OCI-LY7 (cell line): ENCODE data around the gene ERCC1. TPM values are rescaled to one million over a fixed set of nuclear protein-coding genes. Genes with fewer than 3 reads are reported as not detected.

Source experiments
- BruUV-seq: library from RNA; stranded (reverse); fragments of 400-500 nt; replicated peaks from 2 replicates; lab custom pipeline; 2021; lab: Mats Ljungman, UMichigan
- CTCF ChIA-PET: fragments of 300-600 bp; sonication (Branson Sonifier 250); formaldehyde crosslinking; loops from one replicate; lab custom pipeline; 2022; ENCODE audit warnings: antibody characterized with exemption; ENCODE audit not compliant: unreplicated experiment; lab: Charles Lee
- POLR2A ChIA-PET: fragments of 300-600 bp; sonication (Branson Sonifier 250); formaldehyde crosslinking; loops from one replicate; lab custom pipeline; 2022; ENCODE audit warnings: antibody characterized with exemption; lab: Charles Lee
- DNase-seq: peaks from one replicate; pipeline ENCODE4 v3.0.0-alpha.2; 2015; ENCODE audit warnings: low spot score
- H2AFZ ChIP-seq: fragments of 200-600 bp; sonication (generic), shearing (Covaris generic); 2 replicates; pipeline ENCODE4 v1.6.1; 2014; ENCODE audit warnings: mild to moderate bottlenecking, antibody characterized with exemption, low read length, moderate library complexity
- H3K27ac ChIP-seq: fragments of 200-600 bp; sonication (generic); 2 replicates; pipeline ENCODE4 v1.5.1; 2014; ENCODE audit warnings: mixed run types, low read depth, mild to moderate bottlenecking, moderate library complexity, low read length, inconsistent platforms; ENCODE audit not compliant: poor library complexity, severe bottlenecking
- H3K36me3 ChIP-seq: fragments of 200-600 bp; sonication (generic); 2 replicates; pipeline ENCODE4 v1.6.1; 2014; ENCODE audit warnings: mild to moderate bottlenecking, antibody characterized with exemption, low read length, moderate library complexity, mixed read lengths; ENCODE audit not compliant: insufficient read depth
- H3K4me1 ChIP-seq: fragments of 200-600 bp; sonication (generic); 2 replicates; pipeline ENCODE4 v1.5.1; 2014; ENCODE audit warnings: mild to moderate bottlenecking, low read length; ENCODE audit not compliant: insufficient read depth, poor library complexity, severe bottlenecking
- H3K4me2 ChIP-seq: fragments of 200-600 bp; sonication (generic); 2 replicates; pipeline ENCODE4 v1.6.1; 2014; ENCODE audit warnings: mild to moderate bottlenecking, low read length
- H3K4me3 ChIP-seq: fragments of 200-600 bp; sonication (generic); 2 replicates; pipeline ENCODE4 v1.5.1; 2014; ENCODE audit warnings: mild to moderate bottlenecking, low read depth, low read length; ENCODE audit not compliant: poor library complexity, severe bottlenecking
- H3K79me2 ChIP-seq: fragments of 200-600 bp; sonication (generic); 2 replicates; pipeline ENCODE4 v1.6.1; 2016; ENCODE audit warnings: low read depth, mild to moderate bottlenecking, low read length, moderate library complexity, mixed read lengths; ENCODE audit not compliant: insufficient read depth
- H3K9me2 ChIP-seq: fragments of 200-600 bp; sonication (generic); 2 replicates; pipeline ENCODE4 v1.6.1; 2016; ENCODE audit warnings: mild to moderate bottlenecking, low read length, mixed read lengths; ENCODE audit not compliant: insufficient read depth
- H3K9me3 ChIP-seq: fragments of 200-600 bp; sonication (generic); 2 replicates; pipeline ENCODE4 v1.6.1; 2014; ENCODE audit warnings: mild to moderate bottlenecking, mixed run types, low read length, mixed read lengths
- H4K20me1 ChIP-seq: fragments of 200-600 bp; sonication (generic); 2 replicates; pipeline ENCODE4 v1.6.1; 2014; ENCODE audit warnings: mild to moderate bottlenecking, antibody characterized with exemption, low read length, moderate library complexity, mixed read lengths; ENCODE audit not compliant: insufficient read depth
- EZH2phosphoT487 ChIP-seq: fragments of 200-600 bp; sonication (generic); IDR thresholded peaks from 2 replicates; pipeline ENCODE4 v1.6.1; 2018; ENCODE audit warnings: low read depth, borderline replicate concordance, mild to moderate bottlenecking, mixed run types, antibody characterized with exemption, low read length, moderate library complexity, mixed read lengths
- intact Hi-C: fragments of 100-400 bp; cut with micrococcal nuclease; formaldehyde crosslinking; loops from one replicate; pipeline ENCODE4 v1.10.0; 2022; ENCODE audit not compliant: unreplicated experiment
- total RNA-seq, 2 experiments: library from RNA; depleted of rRNA in 1 of 2; stranded (reverse); fragments of >200 nt in 1 of 2; shearing (Covaris generic) in 1 of 2; gene quantifications; 2 replicates each; pipeline ENCODE4 v1.2.3, GENCODE V29; 2014 to 2022
- TF ChIP-seq, protein P1 (sequence below): fragments of 200-600 bp; sonication (generic); conservative IDR thresholded peaks from 2 replicates; pipeline ENCODE4 v1.5.1; 2014; ENCODE audit warnings: mild to moderate bottlenecking, antibody characterized with exemption, low read length, moderate library complexity, mixed read lengths

ERCC1 gene
- total RNA-seq, 2 experiments from 2014 or later, result 46.2 to 125 TPM

DNA sequence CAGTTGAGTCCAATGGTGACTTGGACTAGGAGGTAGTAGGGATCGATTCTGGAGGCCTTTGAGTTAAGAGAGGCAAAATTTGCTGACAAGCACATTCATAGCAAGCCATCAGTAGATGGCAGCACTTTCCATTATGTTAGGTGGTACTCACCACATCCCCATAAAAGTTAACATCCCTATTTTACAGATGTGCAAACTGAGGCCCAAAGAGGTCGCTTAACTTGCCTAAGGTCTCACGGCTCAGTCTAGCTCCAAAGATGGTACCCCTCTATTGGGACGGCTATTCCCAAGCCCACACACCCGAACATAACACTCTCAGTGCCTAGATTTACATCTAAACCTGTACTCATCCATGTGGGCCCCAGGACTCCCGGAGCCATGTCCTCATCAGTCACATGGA, 22.6 kb upstream of the ERCC1 start:
- intact Hi-C loops, result loop anchor here (1.0 kb wide), 1 partner anchor 32 kb away; no protein-coding TSS in a partner anchor
- peak; percentile 73 for DNase-seq
- Histone ChIP-seq H3K9me3 (no peaks in the 10 kb centered on the region), H3K4me1 (peaks cover 49% of the 10 kb centered on the region), H3K79me2 (no peaks in the 10 kb centered on the region), H3K36me3 (no peaks in the 10 kb centered on the region), H3K4me2 (no peak overlapping the region), H3K27ac (no peak overlapping the region), H3K4me3 (no peak overlapping the region), H4K20me1 (no peaks in the 10 kb centered on the region), H3K9me2 (no peaks in the 10 kb centered on the region), H2AFZ (no peak overlapping the region)
- CTCF ChIA-PET, result no interaction called here
- TF ChIP-seq, protein P1, sequence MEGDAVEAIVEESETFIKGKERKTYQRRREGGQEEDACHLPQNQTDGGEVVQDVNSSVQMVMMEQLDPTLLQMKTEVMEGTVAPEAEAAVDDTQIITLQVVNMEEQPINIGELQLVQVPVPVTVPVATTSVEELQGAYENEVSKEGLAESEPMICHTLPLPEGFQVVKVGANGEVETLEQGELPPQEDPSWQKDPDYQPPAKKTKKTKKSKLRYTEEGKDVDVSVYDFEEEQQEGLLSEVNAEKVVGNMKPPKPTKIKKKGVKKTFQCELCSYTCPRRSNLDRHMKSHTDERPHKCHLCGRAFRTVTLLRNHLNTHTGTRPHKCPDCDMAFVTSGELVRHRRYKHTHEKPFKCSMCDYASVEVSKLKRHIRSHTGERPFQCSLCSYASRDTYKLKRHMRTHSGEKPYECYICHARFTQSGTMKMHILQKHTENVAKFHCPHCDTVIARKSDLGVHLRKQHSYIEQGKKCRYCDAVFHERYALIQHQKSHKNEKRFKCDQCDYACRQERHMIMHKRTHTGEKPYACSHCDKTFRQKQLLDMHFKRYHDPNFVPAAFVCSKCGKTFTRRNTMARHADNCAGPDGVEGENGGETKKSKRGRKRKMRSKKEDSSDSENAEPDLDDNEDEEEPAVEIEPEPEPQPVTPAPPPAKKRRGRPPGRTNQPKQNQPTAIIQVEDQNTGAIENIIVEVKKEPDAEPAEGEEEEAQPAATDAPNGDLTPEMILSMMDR, result peak; percentile 79
- TF ChIP-seq EZH2phosphoT487, result no peak
- no TSS peak for BruUV-seq
- POLR2A ChIA-PET, result no interaction called here

GRCh38 chr19:45445139-45445538, 21.4 kb upstream of the ERCC1 start:
- no TSS peak for BruUV-seq
- H3K27ac ChIP-seq, result no peak overlapping the region
- peak overlapping the region; percentile 99 for H3K4me2 ChIP-seq

More at GRCh38 chr19:45445139-45445538, 21.4 kb upstream of the ERCC1 start:
- no peak for DNase-seq
- Histone ChIP-seq H3K36me3 (no peaks in the 10 kb centered on the region), H3K9me2 (no peaks in the 10 kb centered on the region), H3K4me1 (peaks cover 54% of the 10 kb centered on the region), H3K9me3 (no peaks in the 10 kb centered on the region), H2AFZ (no peak overlapping the region; the same call in 1 of the 2 replicates), H3K4me3 (peak overlapping the region; percentile 69), H4K20me1 (no peaks in the 10 kb centered on the region), H3K79me2 (no peaks in the 10 kb centered on the region)
- intact Hi-C loops, result no loop called here
- ChIA-PET POLR2A (interaction anchor here (1.0 kb wide), 1 partner anchor 14 kb away, joined by 6 read pairs; no protein-coding TSS in a partner anchor), CTCF (interaction anchor here (1.2 kb wide), 1 partner anchor 34 kb away, joined by 4 read pairs; no protein-coding TSS in a partner anchor)
- TF ChIP-seq EZH2phosphoT487, result no peak
- TF ChIP-seq, protein P1, result no peak
